AML-193 (cell line): ENCODE measurements around the gene HBA2.
"Not testable (repeated sequence)": the region's sequence is repeated elsewhere in the genome, so short reads cannot be mapped to it uniquely, and the experiment has no call there.

ENCODE experiments used
- DNase-seq, 2 experiments: peaks; one replicate each; lab custom pipeline; 2025; lab: John Stamatoyannopoulos, UW

Gene HBA2

DNA sequence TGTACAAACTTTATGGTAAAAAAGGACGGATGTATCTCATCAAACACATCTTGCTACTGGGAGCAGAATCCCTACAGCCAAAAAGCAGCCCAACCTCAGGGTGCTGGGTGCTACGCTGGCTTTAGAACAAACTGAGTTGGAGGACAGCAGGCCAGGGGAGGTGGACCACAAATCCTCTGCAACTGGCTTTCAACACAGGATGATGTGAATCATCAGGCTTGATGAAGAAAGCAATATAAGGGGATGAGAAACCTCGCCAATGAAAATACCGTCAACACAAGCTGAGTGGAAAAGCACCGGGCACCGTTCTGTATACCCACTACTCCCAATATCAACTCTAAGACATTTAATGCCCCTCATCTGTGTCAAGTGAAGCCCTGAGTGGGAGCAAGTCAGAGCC is 21.8 kb downstream of the HBA2 start:
- no peak for DNase-seq

DNA sequence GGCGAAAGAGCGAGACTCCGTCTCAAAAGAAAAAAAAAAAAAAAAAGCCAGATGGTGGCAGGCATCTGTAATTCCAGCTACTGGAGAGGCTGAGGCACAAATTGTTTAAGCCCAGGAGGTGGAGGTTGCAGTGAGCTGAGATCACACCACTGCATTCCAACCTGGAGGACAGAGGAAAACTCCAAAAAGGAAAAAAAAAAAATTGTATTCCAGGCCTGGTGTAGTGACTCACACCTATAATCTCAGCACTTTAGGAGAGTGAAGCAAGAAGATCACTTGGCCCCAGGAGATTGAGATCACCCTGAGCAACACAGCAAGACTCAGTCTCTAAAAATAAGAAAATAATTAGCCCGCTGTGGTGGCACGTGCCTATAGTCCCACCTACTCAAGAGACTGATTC is 27.7 kb downstream of the HBA2 start:
- DNase-seq: no peak

DNA sequence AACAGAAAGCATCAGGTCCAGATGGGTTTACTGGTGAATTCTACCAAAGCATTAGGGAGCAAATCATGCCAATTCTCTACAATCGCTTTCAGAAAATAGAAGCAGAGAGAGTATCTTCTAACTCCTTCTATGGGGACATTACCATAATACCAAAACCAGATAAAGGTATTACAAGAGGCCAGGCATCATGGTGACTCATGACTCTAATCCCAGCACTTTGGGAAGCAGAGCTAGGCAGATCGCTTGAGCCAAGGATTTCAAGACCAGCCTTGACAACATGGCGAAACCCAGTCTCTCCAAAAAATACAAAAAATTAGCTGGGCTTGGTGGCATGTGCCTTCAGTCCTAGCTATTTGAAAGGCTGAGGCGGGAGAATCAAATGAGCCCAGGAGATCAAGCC is 30.6 kb downstream of the HBA2 start:
- DNase-seq: no peak

- not testable (repeated sequence) for DNase-seq
Observed at GRCh38 chr16:204046-204445, 31.4 kb downstream of the HBA2 start.

GRCh38 chr16:209359-209758 is 36.7 kb downstream of the HBA2 start:
- DNase-seq: not testable (repeated sequence)

- DNase-seq: not testable (repeated sequence)
Observed at GRCh38 chr16:211631-212180, 39.0 kb downstream of the HBA2 start.

- DNase-seq: no peak
Observed at GRCh38 chr16:212999-213398, 40.3 kb downstream of the HBA2 start.

- no peak for DNase-seq
Observed at GRCh38 chr16:220021-220420, 47.3 kb downstream of the HBA2 start.
